ENCODE data around the gene CST3.

The CST3 gene

GRCh38 chr20:23585808-23586734, 51.7 kb downstream of the CST3 start:
- no peak for DNase-seq (ENCODE audit: low read depth)
- TF ChIP-seq CTCF (IDR thresholded peaks at IDR 0.05; ENCODE audit: control insufficient read depth, insufficient read depth, low read depth, low read length, missing control alignments) = no peak
- H3K4me3 ChIP-seq (ENCODE audit: control insufficient read depth, low read depth, low read length) = no peak overlapping the region

- no peak for DNase-seq (ENCODE audit: low read depth)
- TF ChIP-seq CTCF (IDR thresholded peaks at IDR 0.05; ENCODE audit: control insufficient read depth, insufficient read depth, low read depth, low read length, missing control alignments) = no peak
- no peak overlapping the region for H3K4me3 ChIP-seq (ENCODE audit: control insufficient read depth, low read depth, low read length)
Observed at GRCh38 chr20:23585449-23585807, 52.3 kb downstream of the CST3 start.

GRCh38 chr20:23584434-23585199, 53.1 kb downstream of the CST3 start:
- H3K4me3 ChIP-seq (ENCODE audit: control insufficient read depth, low read depth, low read length) = no peak overlapping the region
- no peak for TF ChIP-seq CTCF (IDR thresholded peaks at IDR 0.05; ENCODE audit: control insufficient read depth, insufficient read depth, low read depth, low read length, missing control alignments)
- no peak for DNase-seq (ENCODE audit: low read depth)
